ENCODE measurements around the gene AIFM1.

DNA sequence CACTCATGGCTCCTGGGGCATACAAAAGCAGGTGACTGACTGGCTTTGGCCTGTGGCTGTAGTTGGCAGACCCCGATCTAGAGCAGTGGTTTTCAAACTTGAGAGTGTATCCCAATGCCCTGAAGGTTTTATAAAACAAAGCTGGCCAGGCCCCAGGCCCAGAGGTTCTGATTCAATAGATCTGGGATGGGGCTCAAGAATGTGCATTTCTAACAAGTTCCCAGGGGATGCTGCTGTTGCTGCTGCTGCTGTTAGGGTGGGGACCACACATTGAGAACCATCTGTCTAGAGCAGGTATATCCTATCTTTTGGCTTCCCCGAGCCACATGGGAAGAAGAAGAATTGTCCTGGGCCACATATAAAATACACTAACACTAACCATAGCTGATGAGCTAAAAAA is 7.3 kb downstream of the AIFM1 start:
- no peak for TF ChIP-seq FOXJ3 (CRISPR knock-in tag; IDR thresholded peaks at IDR 0.05)
- TF ChIP-seq EP300 (IDR thresholded peaks at IDR 0.05; ENCODE audit: borderline replicate concordance in 1 of 2, low read depth in 1 of 2, low read length in 1 of 2) = no peak
- TF ChIP-seq MXI1 (IDR thresholded peaks at IDR 0.05; ENCODE audit: low read depth, low read length) = no peak
- TF ChIP-seq, protein P1, sequence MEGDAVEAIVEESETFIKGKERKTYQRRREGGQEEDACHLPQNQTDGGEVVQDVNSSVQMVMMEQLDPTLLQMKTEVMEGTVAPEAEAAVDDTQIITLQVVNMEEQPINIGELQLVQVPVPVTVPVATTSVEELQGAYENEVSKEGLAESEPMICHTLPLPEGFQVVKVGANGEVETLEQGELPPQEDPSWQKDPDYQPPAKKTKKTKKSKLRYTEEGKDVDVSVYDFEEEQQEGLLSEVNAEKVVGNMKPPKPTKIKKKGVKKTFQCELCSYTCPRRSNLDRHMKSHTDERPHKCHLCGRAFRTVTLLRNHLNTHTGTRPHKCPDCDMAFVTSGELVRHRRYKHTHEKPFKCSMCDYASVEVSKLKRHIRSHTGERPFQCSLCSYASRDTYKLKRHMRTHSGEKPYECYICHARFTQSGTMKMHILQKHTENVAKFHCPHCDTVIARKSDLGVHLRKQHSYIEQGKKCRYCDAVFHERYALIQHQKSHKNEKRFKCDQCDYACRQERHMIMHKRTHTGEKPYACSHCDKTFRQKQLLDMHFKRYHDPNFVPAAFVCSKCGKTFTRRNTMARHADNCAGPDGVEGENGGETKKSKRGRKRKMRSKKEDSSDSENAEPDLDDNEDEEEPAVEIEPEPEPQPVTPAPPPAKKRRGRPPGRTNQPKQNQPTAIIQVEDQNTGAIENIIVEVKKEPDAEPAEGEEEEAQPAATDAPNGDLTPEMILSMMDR (IDR thresholded peaks at IDR 0.05) = no peak
- TF ChIP-seq GATA2 (CRISPR knock-in tag; IDR thresholded peaks at IDR 0.05) = no peak
- TF ChIP-seq RAD21 (IDR thresholded peaks at IDR 0.05; ENCODE audit: low read length) = no peak
- no peak for TF ChIP-seq RFX5 (IDR thresholded peaks at IDR 0.05; ENCODE audit: low read length)
- TF ChIP-seq, protein P2, sequence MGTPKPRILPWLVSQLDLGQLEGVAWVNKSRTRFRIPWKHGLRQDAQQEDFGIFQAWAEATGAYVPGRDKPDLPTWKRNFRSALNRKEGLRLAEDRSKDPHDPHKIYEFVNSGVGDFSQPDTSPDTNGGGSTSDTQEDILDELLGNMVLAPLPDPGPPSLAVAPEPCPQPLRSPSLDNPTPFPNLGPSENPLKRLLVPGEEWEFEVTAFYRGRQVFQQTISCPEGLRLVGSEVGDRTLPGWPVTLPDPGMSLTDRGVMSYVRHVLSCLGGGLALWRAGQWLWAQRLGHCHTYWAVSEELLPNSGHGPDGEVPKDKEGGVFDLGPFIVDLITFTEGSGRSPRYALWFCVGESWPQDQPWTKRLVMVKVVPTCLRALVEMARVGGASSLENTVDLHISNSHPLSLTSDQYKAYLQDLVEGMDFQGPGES (IDR thresholded peaks at IDR 0.05; ENCODE audit: low read depth, low read length) = no peak
- no peak for TF ChIP-seq TAF1 (IDR thresholded peaks at IDR 0.05; ENCODE audit: borderline replicate concordance, low read depth, low read length)
